Spinal cord (tissue), 10 donors: ENCODE measurements around the gene DNAJC11. TPM values are rescaled to one million over a fixed set of nuclear protein-coding genes. Genes with fewer than 3 reads are reported as not detected.
"Not testable (repeated sequence)": the region's sequence is repeated elsewhere in the genome, so short reads cannot be mapped to it uniquely, and the experiment has no call there.

Experiments used
- DNase-seq, 6 donors: peaks; one replicate each; pipeline versions ENCODE4 v3.0.0 to v3.0.0-alpha.2; 2013 to 2015; ENCODE audit warnings: low spot score in 6 of 6, low read depth in 4 of 6
- H3K27ac ChIP-seq: one replicate; pipeline ENCODE4 v1.5.1; 2013; ENCODE audit warnings: low read depth, low read length, control low read depth
- H3K27me3 ChIP-seq: one replicate; pipeline ENCODE4 v1.6.1; 2013; ENCODE audit warnings: low read length; ENCODE audit not compliant: control insufficient read depth, insufficient read depth
- H3K36me3 ChIP-seq: one replicate; pipeline ENCODE4 v1.6.1; 2013; ENCODE audit warnings: low read length; ENCODE audit not compliant: control insufficient read depth, insufficient read depth
- H3K4me1 ChIP-seq: one replicate; pipeline ENCODE4 v1.6.1; 2013; ENCODE audit warnings: low read length; ENCODE audit not compliant: control insufficient read depth, insufficient read depth
- H3K4me3 ChIP-seq: one replicate; pipeline ENCODE4 v1.5.1; 2013; ENCODE audit warnings: low read depth, low read length, control low read depth
- H3K9me3 ChIP-seq: one replicate; pipeline ENCODE4 v1.6.1; 2013; ENCODE audit warnings: low read length; ENCODE audit not compliant: control insufficient read depth, insufficient read depth
- WGBS: methylation state at CpG from one replicate; pipeline ENCODE4 v1.1.5; 2013; ENCODE audit warnings: missing lambda C conversion rate; ENCODE audit not compliant: insufficient coverage; 5-methylcytosine and 5-hydroxymethylcytosine counted together
- polyA plus RNA-seq, 2 donors: library from polyadenylated mRNA; unstranded; fragments of 120-200 nt; gene quantifications; one replicate each; pipeline ENCODE4 v1.2.1, GENCODE V29; 2013; ENCODE audit not compliant: insufficient read length in 2 of 2
- total RNA-seq, 2 donors: library from RNA; depleted of rRNA in 1 of 2; stranded (reverse); fragments of 120-200 nt in 1 of 2; fragments of >200 nt in 1 of 2; gene quantifications; one replicate each; pipeline versions ENCODE4 v1.2.3 to v1.2.4, GENCODE V29; 2013 to 2014
- donor health status: healthy.

DNAJC11 gene
- total and polyA plus RNA-seq, 4 donors = 32.5 to 58.5 (median 40.0) TPM

- not testable (repeated sequence) for H3K9me3 ChIP-seq, DNase-seq, H3K4me3 ChIP-seq, H3K27me3 ChIP-seq, H3K4me1 ChIP-seq, H3K27ac ChIP-seq
- H3K36me3 ChIP-seq = peaks cover 80% of the 10 kb centered on the region
- no CpG with 5 or more reads among the region's 3 CpGs for WGBS
Measured at GRCh38 chr1:6640867-6641266, 60.7 kb downstream of the DNAJC11 start.

- H3K36me3 ChIP-seq = peaks cover 80% of the 10 kb centered on the region
- H3K4me1 ChIP-seq = peaks cover 7% of the 10 kb centered on the region
- H3K9me3 ChIP-seq = no peaks in the 10 kb centered on the region
- no peak overlapping the region for H3K27ac ChIP-seq
- DNase-seq = peak in 2 of 6 donors; percentile 67 to 92
- no peaks in the 10 kb centered on the region for H3K27me3 ChIP-seq
- H3K4me3 ChIP-seq = no peak overlapping the region
- WGBS = 55% methylated on average over 14 of the region's 18 CpGs
Measured at GRCh38 chr1:6638226-6638625, 63.4 kb downstream of the DNAJC11 start.

- Histone ChIP-seq H3K4me3 (no peak overlapping the region), H3K9me3 (no peaks in the 10 kb centered on the region), H3K4me1 (peaks cover 7% of the 10 kb centered on the region), H3K27ac (no peak overlapping the region), H3K36me3 (peaks cover 81% of the 10 kb centered on the region), H3K27me3 (no peaks in the 10 kb centered on the region)
- no peak for DNase-seq
- WGBS = 95% methylated on average over 7 of the region's 9 CpGs
Measured at GRCh38 chr1:6637770-6638169, 63.8 kb downstream of the DNAJC11 start.

GRCh38 chr1:6636778-6637177 lies 64.8 kb downstream of the DNAJC11 start:
- H3K4me3 ChIP-seq, H3K9me3 ChIP-seq, DNase-seq, H3K27ac ChIP-seq, H3K27me3 ChIP-seq, H3K4me1 ChIP-seq: not testable (repeated sequence)
- WGBS = 94% methylated on average over 5 of the region's 6 CpGs
- H3K36me3 ChIP-seq = peaks cover 83% of the 10 kb centered on the region

GRCh38 chr1:6635910-6636760 lies 65.5 kb downstream of the DNAJC11 start:
- H3K4me3 ChIP-seq = no peak overlapping the region
- no peaks in the 10 kb centered on the region for H3K27me3 ChIP-seq
- 84% methylated on average over 16 of the region's 16 CpGs for WGBS
- no peak overlapping the region for H3K27ac ChIP-seq
- H3K9me3 ChIP-seq = no peaks in the 10 kb centered on the region
- peaks cover 7% of the 10 kb centered on the region for H3K4me1 ChIP-seq
- DNase-seq = no peak
- peaks cover 85% of the 10 kb centered on the region for H3K36me3 ChIP-seq

GRCh38 chr1:6635161-6635909 lies 66.3 kb downstream of the DNAJC11 start:
- 81% methylated on average over 16 of the region's 20 CpGs for WGBS
- H3K4me1 ChIP-seq = peaks cover 7% of the 10 kb centered on the region

GRCh38 chr1:6634371-6635052 lies 67.1 kb downstream of the DNAJC11 start:
- no peaks in the 10 kb centered on the region for H3K27me3 ChIP-seq
- no peaks in the 10 kb centered on the region for H3K9me3 ChIP-seq
- H3K4me3 ChIP-seq = no peak overlapping the region
- no peak overlapping the region for H3K27ac ChIP-seq
- 70% methylated on average over 28 of the region's 29 CpGs for WGBS
- peaks cover 7% of the 10 kb centered on the region for H3K4me1 ChIP-seq
- H3K36me3 ChIP-seq = peaks cover 88% of the 10 kb centered on the region
- peak in 2 of 6 donors; percentile 32 to 33 for DNase-seq

More at GRCh38 chr1:6635161-6635909, 66.3 kb downstream of the DNAJC11 start:
- DNase-seq = no peak
- Histone ChIP-seq H3K27me3 (no peaks in the 10 kb centered on the region), H3K36me3 (peaks cover 88% of the 10 kb centered on the region), H3K4me3 (no peak overlapping the region), H3K27ac (no peak overlapping the region), H3K9me3 (no peaks in the 10 kb centered on the region)

- WGBS = 91% methylated on average over 25 of the region's 30 CpGs
- no peak for DNase-seq
- Histone ChIP-seq H3K9me3 (no peaks in the 10 kb centered on the region), H3K4me1 (peaks cover 11% of the 10 kb centered on the region), H3K27me3 (no peaks in the 10 kb centered on the region), H3K4me3 (no peak overlapping the region), H3K27ac (no peak overlapping the region), H3K36me3 (peaks cover 95% of the 10 kb centered on the region)
Measured at GRCh38 chr1:6632588-6633514, 68.8 kb downstream of the DNAJC11 start.

- no peak for DNase-seq
- Histone ChIP-seq H3K36me3 (peaks cover 94% of the 10 kb centered on the region), H3K9me3 (no peaks in the 10 kb centered on the region), H3K4me3 (no peak overlapping the region), H3K27ac (no peak overlapping the region), H3K27me3 (no peaks in the 10 kb centered on the region), H3K4me1 (peaks cover 10% of the 10 kb centered on the region)
- 100% methylated on average over 1 of the region's 8 CpGs for WGBS
Measured at GRCh38 chr1:6631058-6631457, 70.6 kb downstream of the DNAJC11 start.
